Retina (tissue), 1 donor: ENCODE results near the gene SRSF3.

ENCODE experiments used
- DNase-seq: peaks from one replicate; pipeline ENCODE4 v3.0.0-alpha.2; 2016

The SRSF3 gene

GRCh38 chr6:36624461-36625157 is 30.4 kb downstream of the SRSF3 start:
- no peak for DNase-seq

DNA sequence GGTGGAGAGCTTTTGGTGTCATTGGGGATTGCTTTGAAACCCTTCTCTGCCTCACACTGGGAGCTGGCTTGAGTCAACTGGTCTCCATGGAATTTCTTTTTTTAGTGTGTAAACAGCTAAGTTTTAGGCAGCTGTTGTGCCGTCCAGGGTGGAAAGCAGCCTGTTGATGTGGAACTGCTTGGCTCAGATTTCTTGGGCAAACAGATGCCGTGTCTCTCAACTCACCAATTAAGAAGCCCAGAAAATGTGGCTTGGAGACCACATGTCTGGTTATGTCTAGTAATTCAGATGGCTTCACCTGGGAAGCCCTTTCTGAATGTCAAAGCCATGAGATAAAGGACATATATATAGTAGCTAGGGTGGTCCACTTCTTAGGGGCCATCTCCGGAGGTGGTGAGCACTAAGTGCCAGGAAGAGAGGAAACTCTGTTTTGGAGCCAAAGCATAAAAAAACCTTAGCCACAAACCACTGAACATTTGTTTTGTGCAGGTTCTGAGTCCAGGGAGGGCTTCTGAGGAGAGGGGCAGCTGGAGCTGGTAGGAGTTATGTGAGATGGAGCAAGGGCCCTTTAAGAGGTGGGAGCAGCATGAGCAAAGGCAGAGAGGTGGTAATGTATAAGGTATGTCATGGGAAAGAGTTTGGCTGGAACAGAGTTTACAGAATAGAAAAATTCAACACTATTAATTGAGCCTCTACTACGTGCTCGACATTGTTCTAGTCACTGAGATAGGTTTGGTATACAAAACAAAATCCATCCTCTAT is 31.2 kb downstream of the SRSF3 start:
- no peak for DNase-seq

- no peak for DNase-seq
Observed at GRCh38 chr6:36626636-36627035, 32.5 kb downstream of the SRSF3 start.

DNA sequence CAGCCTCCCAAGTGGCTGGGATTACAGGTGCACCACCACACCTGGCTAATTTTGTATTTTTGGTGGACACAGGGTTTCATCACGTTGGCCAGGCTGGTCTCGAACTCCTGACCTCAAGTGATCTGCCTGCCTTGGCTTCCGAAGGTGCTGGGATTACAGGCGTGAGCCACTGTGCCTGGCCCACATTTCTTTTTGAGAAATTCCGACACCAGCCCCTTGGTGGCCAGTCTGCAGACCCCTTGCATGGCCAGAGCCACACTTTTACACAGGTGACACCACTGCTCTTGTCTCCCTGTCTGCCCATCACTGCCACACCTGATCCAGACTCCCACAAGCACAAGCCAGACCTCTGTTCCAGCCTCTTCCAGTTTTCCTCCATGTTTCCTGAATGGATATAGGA is 33.0 kb downstream of the SRSF3 start:
- no peak for DNase-seq

GRCh38 chr6:36627801-36628246 is 33.7 kb downstream of the SRSF3 start:
- DNase-seq: no peak

DNA sequence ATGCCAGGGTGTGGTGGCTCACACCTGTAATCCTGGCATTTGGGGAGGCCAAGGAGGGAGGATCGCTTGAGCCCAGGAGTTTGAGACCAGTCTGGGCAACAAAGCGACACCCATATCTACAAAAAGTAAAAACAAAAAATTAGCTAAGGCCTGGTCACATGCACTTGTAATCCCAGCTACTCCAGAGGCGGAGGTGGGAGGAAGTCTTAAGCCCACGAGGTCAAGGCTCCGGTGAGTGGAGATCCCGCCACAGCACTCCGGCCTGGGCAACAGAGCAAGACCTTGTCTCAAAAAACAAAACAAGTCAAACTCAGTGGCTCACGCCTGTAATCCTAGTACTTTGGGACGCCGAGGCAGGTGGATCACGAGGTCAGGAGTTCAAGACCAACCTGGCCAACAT is 35.6 kb downstream of the SRSF3 start:
- DNase-seq: no peak

DNA sequence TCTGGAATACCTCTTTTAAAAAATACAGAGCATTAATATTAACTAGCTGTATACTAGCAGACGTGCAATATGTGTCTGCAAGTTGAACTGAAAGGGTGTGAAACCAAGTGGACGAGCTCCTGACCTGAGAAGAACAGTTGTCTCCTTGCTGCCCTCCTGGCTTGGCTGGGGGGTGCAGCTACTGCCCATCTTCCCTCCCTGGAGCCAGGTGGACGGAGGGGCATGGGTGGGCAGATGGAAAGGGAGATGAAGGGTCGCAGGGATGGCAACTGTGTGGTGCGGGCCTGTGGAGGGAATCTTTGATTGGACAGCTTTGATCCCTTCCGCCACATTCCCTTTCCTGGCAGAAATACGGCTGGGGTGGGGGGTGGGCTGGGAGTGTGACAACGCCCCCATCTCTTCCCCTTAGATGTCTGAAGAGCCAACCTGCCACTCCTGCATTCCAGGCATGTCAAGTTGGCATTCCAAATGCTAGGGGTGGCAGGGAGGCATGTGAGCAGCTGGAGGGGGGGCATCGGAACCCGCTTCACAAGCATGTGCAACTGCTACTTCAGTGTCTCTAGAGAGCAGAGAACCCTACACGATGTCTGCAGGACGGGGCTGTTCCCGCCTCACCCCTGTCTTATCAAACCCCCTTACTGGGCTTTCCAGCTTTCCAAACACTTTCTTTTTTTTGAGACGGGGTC is 37.3 kb downstream of the SRSF3 start:
- no peak for DNase-seq

DNA sequence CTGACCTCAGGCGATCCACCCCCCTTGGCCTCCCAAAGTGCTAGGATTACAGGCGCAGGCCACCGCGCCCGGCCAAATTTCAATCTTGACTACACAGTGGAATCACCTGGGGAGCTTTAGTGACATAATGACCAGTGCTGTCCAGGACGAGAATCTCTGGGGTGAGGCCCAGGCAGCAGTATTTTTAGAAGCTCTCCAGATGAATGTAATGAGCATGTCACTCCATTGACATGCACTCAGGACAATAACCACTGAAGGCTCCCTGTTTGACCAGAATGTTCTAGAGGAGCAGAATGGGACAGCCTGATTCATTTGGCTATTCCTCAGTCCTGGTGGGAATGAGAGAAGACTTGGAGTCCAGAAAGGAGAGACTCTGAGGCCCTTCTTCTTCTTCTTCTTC is 39.2 kb downstream of the SRSF3 start:
- DNase-seq: no peak

- peak; percentile 47 for DNase-seq
Observed at GRCh38 chr6:36633915-36634314, 39.8 kb downstream of the SRSF3 start.

- no peak for DNase-seq
Observed at GRCh38 chr6:36634317-36635108, 40.4 kb downstream of the SRSF3 start.

DNA sequence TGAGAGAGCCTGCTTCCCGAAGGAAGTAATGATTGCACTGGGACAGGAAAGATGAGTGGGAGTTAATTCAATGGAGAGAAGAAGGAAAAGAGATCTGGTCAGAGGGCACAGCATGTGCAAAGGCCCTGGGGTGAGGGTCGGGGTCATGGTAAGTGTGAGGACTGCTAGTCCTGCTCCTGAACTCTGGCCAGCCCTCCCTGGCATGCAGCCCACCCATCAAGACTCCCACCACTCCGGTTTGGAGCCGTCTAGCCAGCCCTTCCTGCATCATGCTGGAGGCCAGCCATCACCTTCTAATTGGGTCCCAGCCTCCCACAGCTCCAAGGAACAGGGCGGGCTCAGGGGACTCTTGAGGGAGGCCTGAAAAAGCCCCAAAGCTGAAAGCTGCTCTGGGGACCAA is 42.1 kb downstream of the SRSF3 start:
- DNase-seq: no peak

DNA sequence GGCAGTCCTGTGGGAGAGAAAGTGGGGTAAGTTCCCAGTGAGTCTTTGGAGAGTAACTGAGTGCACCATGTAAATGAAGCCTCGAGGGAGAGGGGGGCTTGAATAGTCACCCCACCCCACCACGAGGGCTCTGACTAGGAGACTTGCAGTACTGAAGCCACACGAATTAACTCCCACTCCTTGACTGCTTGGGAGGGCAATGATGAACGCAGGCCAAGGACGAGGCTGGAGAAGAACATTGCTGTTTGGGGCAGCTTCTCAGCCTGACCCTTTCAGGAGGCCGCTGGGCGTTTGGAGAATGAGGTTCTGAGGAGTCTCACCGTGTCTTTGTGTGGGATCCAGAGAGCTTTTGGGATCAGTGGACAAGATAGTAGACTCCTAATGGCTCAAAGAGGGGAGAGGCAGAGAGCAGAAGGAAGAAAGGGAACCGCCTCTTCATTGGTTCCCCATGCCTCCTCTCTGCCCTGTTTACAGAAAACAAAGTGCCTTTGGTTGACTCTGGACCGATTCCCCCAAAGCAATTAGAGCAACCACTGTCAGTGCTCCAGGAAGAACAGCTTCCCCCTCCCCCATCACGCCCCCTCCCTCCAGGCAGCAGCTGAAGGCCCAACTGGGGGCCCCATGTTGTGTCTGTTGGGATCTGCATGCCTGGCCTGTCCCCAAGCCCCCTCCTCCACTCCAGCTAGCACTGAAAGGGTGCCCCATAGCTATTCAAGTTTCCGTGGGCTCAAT is 42.7 kb downstream of the SRSF3 start:
- DNase-seq: no peak

- DNase-seq: no peak
Observed at GRCh38 chr6:36638579-36638978, 44.4 kb downstream of the SRSF3 start.

DNA sequence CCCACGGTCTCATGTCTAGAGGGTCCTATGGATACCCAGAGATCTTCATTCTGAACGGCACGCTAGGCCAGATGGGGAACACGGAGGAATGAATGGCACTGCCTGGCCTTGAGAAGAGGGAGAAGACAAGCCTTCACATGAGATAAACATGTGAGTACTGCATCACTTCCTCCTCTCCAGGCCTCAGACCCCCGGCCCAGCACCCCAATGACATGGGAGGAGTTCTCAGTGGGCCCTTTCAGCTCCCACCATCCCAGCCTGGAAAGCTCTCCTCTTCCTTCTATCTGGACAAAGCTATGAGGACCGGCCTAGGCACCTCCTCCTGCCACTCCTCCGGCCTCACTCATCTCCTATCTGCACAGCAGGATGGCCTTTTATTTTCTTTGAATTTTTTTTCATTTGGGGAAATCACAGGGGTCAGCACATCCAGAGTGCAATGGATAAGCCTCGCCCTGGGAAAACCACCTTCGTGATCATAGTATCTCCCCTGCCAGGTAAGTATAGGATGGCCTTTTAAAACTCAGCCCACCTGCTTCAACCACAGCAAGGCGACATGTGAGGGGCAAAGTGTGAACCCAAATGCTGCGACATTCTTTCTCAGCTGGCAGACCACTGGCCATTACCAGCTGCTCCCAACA is 45.1 kb downstream of the SRSF3 start:
- no peak for DNase-seq

GRCh38 chr6:36641543-36641942 is 47.4 kb downstream of the SRSF3 start:
- no peak for DNase-seq

- DNase-seq: no peak
Observed at GRCh38 chr6:36642913-36643817, 49.0 kb downstream of the SRSF3 start.

- DNase-seq: no peak
Observed at GRCh38 chr6:36643977-36644376, 49.8 kb downstream of the SRSF3 start.

GRCh38 chr6:36649086-36649485 is 54.9 kb downstream of the SRSF3 start:
- DNase-seq: no peak

DNA sequence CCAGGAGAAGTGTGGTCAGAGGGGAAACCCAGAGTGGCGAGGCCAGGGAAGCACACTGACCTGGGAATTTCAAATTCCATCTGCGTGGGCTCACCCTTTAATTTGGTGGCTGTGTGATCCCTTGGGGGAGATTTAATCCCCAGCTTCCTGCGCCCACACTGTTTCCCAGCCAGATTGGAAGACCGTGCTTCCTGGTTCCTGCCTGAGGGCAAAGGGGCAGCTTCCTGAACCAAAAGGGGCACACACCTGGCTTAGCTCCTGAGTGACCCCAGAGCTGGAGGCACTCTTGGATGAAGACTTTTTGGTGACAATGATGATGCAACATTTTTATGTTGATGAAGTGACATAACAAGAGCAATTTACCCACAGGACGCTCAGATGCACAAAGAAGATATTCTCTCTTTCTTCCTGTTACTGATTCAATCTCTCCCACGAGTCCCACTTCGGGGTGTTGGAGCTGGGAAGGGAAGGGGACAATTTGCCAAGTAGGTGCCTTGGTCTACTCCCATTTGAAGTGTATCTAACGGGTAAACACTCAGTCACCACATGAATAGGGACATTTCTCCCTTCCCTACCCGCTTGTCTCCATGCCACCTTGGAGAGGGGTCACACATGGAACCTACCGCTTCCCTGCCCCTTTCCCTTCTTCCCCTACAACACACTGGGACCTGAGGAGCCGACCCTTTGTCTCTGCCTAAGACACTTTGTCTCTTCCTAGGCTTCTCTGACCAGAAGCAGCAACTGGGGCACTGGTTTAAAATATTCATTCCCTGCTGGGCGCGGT is 55.7 kb downstream of the SRSF3 start:
- no peak for DNase-seq
